Heart left ventricle (tissue), 13 donors: Measurements from ENCODE around the gene BRSK2.

Experiments
- CTCF ChIP-seq, 12 donors: fragments of 200-600 bp; sonication (generic) in 4 of 12; IDR thresholded peaks; one replicate each; pipeline versions ENCODE4 v1.5.0 to v1.8.0; 2018 to 2022; ENCODE audit warnings: antibody characterized with exemption in 12 of 12, mild to moderate bottlenecking in 5 of 12
- POLR2A ChIP-seq, 2 donors: fragments of 450-650 bp; IDR thresholded peaks; one replicate each; pipeline ENCODE4 v1.6.1; 2017; ENCODE audit warnings: antibody characterized with exemption in 2 of 2, mild to moderate bottlenecking in 2 of 2, moderate library complexity in 2 of 2
- donor health status: ischemic (EF 13 %, LVEDD 7.1; RV severe dilation, severe dysfunction).
- donor health status: DM: no; HTN: yes; CAD: no.
- donor health status: DM: no; HTN: no; CAD: no.
- donor health status: ischemic (EF 25% LVEDD 6.9; RV normal size, moderate dysfunction).
- donor health status: ischemic (EF 25% LVEDD 5.7; RV mildly dilated, moderate dysfunction).
- donor health status: ischemic (EF 35%, LVEDD 5.7; RV mildly dilated, moderate dysfunction).
- donor health status: nonischemic (EF 11% LVEDD 7.7; RV severe dilation, severe dysfunction).
- donor health status: DM: yes; HTN: yes; CAD: no.
- donor health status: PGD.
- donor health status: ischemic (EF 29% LVEDD 5.4; RV normal size, mild dysfunction).
- donor health status: nonischemic (EF 23%, LVEDD 6.1; RV moderate dilation, normal function).

GRCh38 chr11:1466784-1467183, 77.0 kb downstream of the BRSK2 start:
- TF ChIP-seq POLR2A (IDR thresholded peaks at IDR 0.05) (no peak), CTCF (IDR thresholded peaks at IDR 0.05) (no peak)
